Upper lobe of left lung (tissue), 4 donors: ENCODE data around the gene GINS2.

Experiments
- POLR2A ChIP-seq, 4 donors: fragments of 450-650 bp; IDR thresholded peaks; one replicate each; pipeline ENCODE4 v1.5.1; 2016 to 2017; ENCODE audit warnings: antibody characterized with exemption in 4 of 4, mild to moderate bottlenecking in 2 of 4
- POLR2AphosphoS5 ChIP-seq, 2 donors: sonication (generic); formaldehyde crosslinking; IDR thresholded peaks; one replicate each; pipeline ENCODE4 v1.5.1; 2017; ENCODE audit warnings: antibody characterized with exemption in 2 of 2
- TF ChIP-seq, protein P1 (sequence below), 6 experiments: fragments of 450-650 bp in 4 of 6; fragments of 200-600 bp in 2 of 6; sonication (generic) in 2 of 6; IDR thresholded peaks; one replicate each; pipeline ENCODE4 v1.5.1; 2016 to 2019; ENCODE audit warnings: antibody characterized with exemption in 6 of 6

GRCh38 chr16:85662482-85662812 is 26.3 kb downstream of the GINS2 start:
- no peak for TF ChIP-seq POLR2A (IDR thresholded peaks at IDR 0.05)
- TF ChIP-seq, protein P1, sequence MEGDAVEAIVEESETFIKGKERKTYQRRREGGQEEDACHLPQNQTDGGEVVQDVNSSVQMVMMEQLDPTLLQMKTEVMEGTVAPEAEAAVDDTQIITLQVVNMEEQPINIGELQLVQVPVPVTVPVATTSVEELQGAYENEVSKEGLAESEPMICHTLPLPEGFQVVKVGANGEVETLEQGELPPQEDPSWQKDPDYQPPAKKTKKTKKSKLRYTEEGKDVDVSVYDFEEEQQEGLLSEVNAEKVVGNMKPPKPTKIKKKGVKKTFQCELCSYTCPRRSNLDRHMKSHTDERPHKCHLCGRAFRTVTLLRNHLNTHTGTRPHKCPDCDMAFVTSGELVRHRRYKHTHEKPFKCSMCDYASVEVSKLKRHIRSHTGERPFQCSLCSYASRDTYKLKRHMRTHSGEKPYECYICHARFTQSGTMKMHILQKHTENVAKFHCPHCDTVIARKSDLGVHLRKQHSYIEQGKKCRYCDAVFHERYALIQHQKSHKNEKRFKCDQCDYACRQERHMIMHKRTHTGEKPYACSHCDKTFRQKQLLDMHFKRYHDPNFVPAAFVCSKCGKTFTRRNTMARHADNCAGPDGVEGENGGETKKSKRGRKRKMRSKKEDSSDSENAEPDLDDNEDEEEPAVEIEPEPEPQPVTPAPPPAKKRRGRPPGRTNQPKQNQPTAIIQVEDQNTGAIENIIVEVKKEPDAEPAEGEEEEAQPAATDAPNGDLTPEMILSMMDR (IDR thresholded peaks at IDR 0.05) = no peak
- no peak for TF ChIP-seq POLR2AphosphoS5 (IDR thresholded peaks at IDR 0.05)
